SK-N-MC (cell line): Measurements from ENCODE around the gene PDE8A.

Experiments
- EZH2 ChIP-seq: fragments of 200-600 bp; sonication (generic); IDR thresholded peaks from one replicate; pipeline ENCODE4 v1.6.1; 2017; ENCODE audit warnings: antibody characterized with exemption
- FOXP2 ChIP-seq: optimal IDR thresholded peaks from 2 replicates; pipeline ENCODE3; 2011; ENCODE audit warnings: mild to moderate bottlenecking, moderate library complexity; ENCODE audit not compliant: insufficient read depth; ENCODE audit errors: extremely low read length, control extremely low read depth
- POLR2AphosphoS5 ChIP-seq: IDR thresholded peaks from 2 replicates; pipeline ENCODE4 v1.6.1; 2012; ENCODE audit warnings: mild to moderate bottlenecking, low read depth, low read length, borderline replicate concordance

- TF ChIP-seq POLR2AphosphoS5 (no peak), EZH2 (no peak), FOXP2 (no peak)
Measured at GRCh38 chr15:85142312-85142711, 160.7 kb downstream of the PDE8A start.
